Neutrophil (primary cell): ENCODE measurements around the gene CUEDC2.

Source experiments
- H3K27ac ChIP-seq: fragments of 200-600 bp; sonication (generic); 2 replicates; pipeline ENCODE4 v1.5.1; 2016; ENCODE audit warnings: mild to moderate bottlenecking, moderate library complexity
- H3K27me3 ChIP-seq: fragments of 200-600 bp; sonication (generic); 2 replicates; pipeline ENCODE4 v1.6.0; 2016; ENCODE audit warnings: mild to moderate bottlenecking
- H3K36me3 ChIP-seq: fragments of 200-600 bp; sonication (generic); 2 replicates; pipeline ENCODE4 v1.5.1; 2017
- H3K4me1 ChIP-seq, 2 experiments: fragments of 200-600 bp in 1 of 2; sonication (generic) in 1 of 2; 1 replicate in 1 of 2; 2 replicates in 1 of 2; pipeline versions ENCODE4 v1.5.1 to v1.6.1; 2013 to 2016; ENCODE audit warnings: low read depth in 1 of 2, low read length in 1 of 2, mild to moderate bottlenecking in 1 of 2, moderate library complexity in 1 of 2; ENCODE audit not compliant: control insufficient read depth in 1 of 2, insufficient read depth in 1 of 2
- H3K4me3 ChIP-seq, 2 experiments: fragments of 200-600 bp in 1 of 2; sonication (generic) in 1 of 2; 1 replicate in 1 of 2; 2 replicates in 1 of 2; pipeline ENCODE4 v1.5.1; 2013 to 2016; ENCODE audit warnings: low read depth in 1 of 2, low read length in 1 of 2, mild to moderate bottlenecking in 1 of 2, moderate library complexity in 1 of 2
- H3K9me3 ChIP-seq: fragments of 200-600 bp; sonication (generic); 2 replicates; pipeline ENCODE4 v1.5.1; 2016
- TF ChIP-seq, protein P1 (sequence below): fragments of 200-600 bp; sonication (generic); IDR thresholded peaks from 2 replicates; pipeline ENCODE4 v1.5.1; 2016; ENCODE audit warnings: antibody characterized with exemption

Gene CUEDC2

DNA sequence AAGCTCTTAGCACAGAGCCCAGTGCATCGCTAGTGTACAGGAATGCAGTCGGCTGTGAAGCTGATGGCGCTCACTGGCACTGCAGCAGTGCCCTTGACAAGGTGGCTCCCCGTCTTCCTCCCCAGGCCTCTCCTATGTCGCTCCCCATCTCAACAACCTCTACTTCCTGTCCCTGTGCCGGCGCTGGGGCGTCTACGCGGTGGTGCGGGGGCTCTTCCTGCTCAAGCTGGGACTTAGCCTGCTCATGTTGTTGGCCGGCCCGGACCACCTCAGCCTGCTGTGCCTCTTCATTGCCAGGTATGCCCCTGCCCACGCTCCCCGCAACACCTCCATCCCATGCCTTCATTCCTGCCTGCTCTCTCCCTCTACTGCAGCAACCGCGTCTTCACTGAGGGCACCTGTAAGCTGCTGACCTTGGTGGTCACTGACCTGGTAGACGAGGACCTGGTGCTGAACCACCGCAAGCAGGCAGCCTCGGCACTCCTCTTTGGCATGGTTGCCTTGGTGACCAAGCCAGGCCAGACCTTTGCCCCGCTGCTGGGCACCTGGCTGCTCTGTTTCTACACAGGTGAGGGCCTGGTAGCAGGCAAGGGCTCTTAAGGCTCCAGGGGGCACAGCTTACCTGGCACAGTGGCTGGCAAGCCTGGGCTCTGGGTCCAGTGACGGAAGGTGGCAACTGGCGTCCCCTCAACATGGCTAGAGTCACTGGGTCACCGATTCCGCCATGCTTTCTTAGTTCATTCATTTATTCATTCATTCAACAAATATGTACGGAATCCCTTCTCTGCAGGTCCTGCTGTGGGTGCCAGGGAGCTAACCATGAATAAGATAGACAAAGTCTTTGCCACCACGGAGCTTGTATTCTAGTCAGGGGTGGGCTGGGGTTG, 41.3 kb upstream of the CUEDC2 start:
- Histone ChIP-seq H3K27me3 (no peaks in the 10 kb centered on the region), H3K36me3 (peaks cover 41% of the 10 kb centered on the region), H3K27ac (no peak overlapping the region), H3K4me3 (no peak overlapping the region), H3K9me3 (no peaks in the 10 kb centered on the region), H3K4me1 (peaks cover 20 to 21% of the 10 kb centered on the region in 2 experiments)
- TF ChIP-seq, protein P1, sequence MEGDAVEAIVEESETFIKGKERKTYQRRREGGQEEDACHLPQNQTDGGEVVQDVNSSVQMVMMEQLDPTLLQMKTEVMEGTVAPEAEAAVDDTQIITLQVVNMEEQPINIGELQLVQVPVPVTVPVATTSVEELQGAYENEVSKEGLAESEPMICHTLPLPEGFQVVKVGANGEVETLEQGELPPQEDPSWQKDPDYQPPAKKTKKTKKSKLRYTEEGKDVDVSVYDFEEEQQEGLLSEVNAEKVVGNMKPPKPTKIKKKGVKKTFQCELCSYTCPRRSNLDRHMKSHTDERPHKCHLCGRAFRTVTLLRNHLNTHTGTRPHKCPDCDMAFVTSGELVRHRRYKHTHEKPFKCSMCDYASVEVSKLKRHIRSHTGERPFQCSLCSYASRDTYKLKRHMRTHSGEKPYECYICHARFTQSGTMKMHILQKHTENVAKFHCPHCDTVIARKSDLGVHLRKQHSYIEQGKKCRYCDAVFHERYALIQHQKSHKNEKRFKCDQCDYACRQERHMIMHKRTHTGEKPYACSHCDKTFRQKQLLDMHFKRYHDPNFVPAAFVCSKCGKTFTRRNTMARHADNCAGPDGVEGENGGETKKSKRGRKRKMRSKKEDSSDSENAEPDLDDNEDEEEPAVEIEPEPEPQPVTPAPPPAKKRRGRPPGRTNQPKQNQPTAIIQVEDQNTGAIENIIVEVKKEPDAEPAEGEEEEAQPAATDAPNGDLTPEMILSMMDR = no peak

DNA sequence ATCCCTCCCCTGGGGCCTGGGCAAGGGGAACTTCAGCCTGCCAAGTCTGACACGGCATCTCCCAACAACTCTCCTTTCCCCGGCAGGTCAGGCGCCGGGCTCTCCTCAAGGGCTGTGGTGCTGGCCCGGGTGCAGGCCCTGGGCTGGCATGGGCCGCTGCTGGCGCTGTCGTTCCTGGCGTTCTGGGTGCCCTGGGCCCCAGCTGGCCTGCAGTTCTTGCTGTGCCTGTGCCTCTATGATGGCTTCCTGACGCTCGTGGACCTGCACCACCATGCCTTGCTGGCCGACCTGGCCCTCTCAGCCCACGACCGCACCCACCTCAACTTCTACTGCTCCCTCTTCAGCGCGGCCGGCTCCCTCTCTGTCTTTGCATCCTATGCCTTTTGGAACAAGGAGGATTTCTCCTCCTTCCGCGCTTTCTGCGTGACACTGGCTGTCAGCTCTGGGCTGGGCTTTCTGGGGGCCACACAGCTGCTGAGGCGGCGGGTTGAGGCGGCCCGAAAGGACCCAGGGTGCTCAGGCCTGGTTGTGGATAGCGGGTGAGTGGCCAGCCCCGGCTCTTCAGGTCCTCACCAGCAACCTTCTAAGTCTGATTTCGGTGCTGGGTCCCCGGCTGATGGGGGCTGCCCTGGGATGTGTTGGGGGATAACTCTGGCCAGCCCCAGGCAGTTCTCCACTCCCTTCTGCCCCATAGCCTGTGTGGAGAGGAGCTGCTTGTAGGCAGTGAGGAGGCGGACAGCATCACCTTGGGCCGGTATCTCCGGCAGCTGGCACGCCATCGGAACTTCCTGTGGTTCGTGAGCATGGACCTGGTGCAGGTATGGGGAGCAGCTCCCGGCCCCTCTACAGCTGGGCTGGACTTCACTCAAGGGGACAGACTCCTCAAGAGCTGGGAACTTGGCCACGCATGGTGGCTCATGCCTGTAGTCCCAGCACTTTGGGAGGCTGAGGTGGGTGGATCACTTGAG, 38.5 kb upstream of the CUEDC2 start:
- H3K36me3 ChIP-seq = peaks cover 25% of the 10 kb centered on the region
- H3K9me3 ChIP-seq = no peaks in the 10 kb centered on the region
- no peaks in the 10 kb centered on the region for H3K27me3 ChIP-seq
- peak overlapping the region; percentile 92 for H3K27ac ChIP-seq
- peaks cover 42 to 43% of the 10 kb centered on the region in 2 experiments for H3K4me1 ChIP-seq
- no peak overlapping the region for H3K4me3 ChIP-seq
- TF ChIP-seq, protein P1 = no peak

DNA sequence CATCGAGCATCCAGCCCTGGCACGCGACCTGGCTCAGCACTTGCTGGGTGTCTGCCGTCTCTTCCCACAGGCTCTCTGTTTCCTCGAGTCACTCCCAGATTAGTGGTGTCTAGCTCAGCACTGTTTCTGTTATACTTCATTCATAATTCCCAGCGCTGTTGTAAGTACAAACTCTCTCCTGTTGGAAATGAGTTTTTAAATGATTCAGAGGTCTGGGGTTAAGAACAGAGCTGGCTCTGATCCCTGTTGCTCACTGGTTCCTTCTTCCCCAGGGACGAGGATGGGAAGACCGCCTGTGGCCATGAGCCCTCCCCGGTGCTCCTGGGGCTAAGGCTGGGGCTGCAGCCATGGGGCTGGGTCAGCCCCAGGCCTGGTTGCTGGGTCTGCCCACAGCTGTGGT, 36.3 kb upstream of the CUEDC2 start:
- TF ChIP-seq, protein P1 = no peak
- H3K4me1 ChIP-seq = peaks cover 48 to 54% of the 10 kb centered on the region in 2 experiments
- peak overlapping the region in 1 of 2 experiments; percentile 30 for H3K4me3 ChIP-seq
- no peaks in the 10 kb centered on the region for H3K27me3 ChIP-seq
- peak overlapping the region; percentile 92 for H3K27ac ChIP-seq
- H3K9me3 ChIP-seq = no peaks in the 10 kb centered on the region
- H3K36me3 ChIP-seq = peaks cover 15% of the 10 kb centered on the region

DNA sequence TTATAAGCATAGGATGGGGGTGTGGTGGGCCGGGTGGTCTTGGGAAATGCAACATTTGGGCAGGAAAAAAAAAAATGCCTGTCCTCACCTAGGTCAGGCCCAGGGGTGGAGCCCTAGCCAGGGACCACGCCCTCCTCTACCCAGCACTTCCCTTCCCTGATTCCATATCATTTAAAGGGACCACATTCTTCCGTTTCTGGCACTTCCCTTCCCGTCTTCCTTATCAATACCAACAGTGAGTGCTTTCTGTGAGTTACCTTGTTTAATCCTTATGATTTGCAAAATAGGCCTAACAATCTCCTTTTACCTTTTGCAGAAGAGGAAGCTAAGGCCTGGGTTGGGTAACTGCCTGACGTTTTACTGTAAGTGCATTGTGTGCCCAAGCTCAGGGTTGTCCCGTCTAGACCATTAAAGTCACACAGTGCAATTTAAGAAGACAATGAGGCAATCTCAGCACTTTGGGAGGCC, 35.6 kb upstream of the CUEDC2 start:
- Histone ChIP-seq H3K27ac (peak overlapping the region; percentile 92), H3K4me1 (peaks cover 54 to 61% of the 10 kb centered on the region in 2 experiments), H3K36me3 (peaks cover 8% of the 10 kb centered on the region), H3K27me3 (no peaks in the 10 kb centered on the region), H3K9me3 (no peaks in the 10 kb centered on the region), H3K4me3 (peak overlapping the region in 1 of 2 experiments; percentile 30)
- TF ChIP-seq, protein P1 = no peak

DNA sequence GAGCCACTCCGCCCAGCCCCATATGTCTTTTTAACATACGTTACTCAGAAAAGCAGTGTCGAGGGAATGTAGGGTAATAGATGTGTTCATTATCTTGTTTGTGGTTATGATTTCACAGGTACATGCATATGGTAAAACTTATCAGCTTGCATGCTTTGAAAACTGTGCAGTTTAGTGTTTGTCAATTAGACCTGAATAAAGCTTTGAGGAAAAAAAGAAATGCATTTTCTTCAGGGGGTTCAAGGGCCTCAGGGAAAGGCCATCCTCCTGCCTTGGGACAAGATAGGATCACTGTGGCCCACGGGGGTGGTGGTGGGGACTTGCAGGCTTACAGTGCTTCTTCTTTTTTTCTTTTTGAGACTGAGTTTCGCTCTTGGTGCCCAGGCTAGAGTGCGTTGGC, 34.9 kb upstream of the CUEDC2 start:
- H3K27ac ChIP-seq = peak overlapping the region; percentile 92
- TF ChIP-seq, protein P1 = no peak
- H3K4me3 ChIP-seq = no peak overlapping the region
- H3K4me1 ChIP-seq = peaks cover 61 to 68% of the 10 kb centered on the region in 2 experiments
- H3K27me3 ChIP-seq = no peaks in the 10 kb centered on the region
- peaks cover 3% of the 10 kb centered on the region for H3K36me3 ChIP-seq
- no peaks in the 10 kb centered on the region for H3K9me3 ChIP-seq
